ENCODE data around the gene ILKAP.

ILKAP gene

DNA sequence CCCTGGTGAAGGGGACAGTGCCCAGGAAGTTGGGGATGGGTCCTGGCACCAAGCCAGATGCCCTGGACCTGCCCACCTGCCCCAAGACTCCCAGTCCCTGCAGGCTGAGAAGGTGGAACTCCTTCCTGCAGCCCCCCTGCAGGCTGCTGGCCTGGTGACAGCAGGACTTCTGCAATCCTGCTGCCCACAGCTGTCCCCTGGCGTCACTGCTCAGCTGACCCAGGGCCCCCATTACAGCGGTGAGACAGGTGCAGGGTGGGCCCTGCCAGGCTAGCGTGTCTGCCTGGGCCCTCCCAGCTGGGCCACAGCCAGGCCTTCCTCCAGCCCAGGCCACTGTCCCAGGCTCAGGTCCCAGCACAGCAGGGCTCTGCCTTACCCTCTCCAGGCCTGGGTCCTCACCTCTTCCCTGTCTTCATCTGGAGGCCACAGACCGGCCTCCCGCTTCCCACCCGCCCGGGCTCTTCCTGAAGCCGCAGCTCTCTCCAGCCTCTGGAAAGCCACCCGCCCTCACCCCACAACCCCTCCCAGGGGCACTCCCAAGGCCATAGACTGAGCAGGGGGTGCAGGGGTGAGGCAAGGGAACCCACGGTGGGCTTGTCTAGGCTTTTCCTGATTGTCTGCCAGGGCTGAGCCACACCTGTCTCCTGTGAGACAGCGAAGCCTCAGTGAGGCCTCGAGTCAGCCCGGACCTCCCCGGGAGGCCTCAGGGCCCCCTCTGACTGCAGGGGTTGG lies 53.5 kb downstream of the ILKAP start:
- no peak for DNase-seq

DNA sequence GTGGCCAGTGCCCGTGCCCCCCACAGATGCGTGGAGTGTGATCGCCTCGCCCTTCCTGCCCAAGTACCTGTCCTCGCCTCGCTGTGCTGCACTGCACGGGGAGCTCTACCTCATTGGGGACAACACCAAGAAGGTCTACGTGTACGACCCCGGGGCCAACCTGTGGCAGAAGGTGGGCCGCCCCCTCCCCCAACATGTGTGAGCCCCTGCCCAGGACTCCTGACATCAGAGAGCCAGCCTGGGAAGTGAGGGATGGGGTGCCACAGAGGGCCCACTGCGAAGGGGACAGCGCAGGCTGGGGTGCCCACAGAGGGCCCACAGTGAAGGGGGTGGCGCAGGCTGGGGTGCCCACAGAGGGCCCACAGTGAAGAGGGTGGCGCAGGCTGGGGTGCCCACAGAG lies 54.5 kb downstream of the ILKAP start:
- DNase-seq, result no peak

DNA sequence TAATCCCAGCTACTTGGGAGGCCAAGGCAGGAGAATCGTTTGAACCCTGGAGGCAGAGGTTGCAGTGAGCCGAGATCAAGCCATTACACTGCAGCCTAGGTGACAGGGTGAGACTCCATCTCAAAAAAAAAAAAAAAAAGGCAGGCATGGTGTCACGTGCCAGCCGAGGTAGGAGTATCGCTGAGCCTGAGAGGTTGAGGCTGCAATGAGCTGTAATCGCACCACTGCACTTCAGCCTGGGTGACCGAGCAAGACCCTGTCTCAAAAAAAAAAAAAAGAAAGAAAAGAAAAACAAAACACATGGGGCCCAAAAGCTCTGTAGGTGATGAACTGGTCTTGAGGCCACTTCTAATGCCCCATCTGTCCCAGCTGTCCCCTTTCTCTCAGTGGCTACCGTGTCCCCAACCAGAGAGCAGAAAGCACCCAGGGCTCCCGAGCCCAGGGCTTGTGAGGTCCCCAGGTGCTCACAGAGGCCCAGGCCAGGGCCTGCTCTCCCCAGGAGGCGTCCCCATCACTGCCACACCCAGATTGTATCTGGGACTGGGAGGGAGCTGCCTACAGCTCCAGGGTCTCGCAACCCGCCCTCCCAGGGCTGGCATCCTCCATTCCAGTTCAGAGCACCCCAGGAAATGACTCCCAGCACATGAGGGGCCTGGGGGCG lies 56.5 kb downstream of the ILKAP start:
- DNase-seq, result no peak

DNA sequence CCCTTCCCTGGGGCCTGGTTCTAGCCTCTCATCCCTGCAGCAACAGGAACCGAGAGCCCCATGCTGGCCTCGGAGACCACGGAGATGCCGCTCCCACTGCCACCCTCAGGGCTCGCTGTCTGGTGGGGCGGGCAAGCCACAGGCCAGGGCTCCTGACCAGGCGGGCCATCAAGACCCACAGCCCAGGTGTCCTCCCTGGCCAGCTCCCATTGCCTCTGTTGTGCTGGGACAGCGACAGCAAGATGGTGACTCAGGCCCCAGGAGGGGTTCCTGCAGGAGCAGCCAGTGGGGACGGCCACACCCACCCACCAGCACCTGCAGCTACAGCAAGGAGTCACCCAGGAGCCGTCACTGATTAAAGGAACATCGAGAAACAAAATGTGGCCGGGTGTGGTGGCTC lies 57.6 kb downstream of the ILKAP start:
- DNase-seq, result no peak

DNA sequence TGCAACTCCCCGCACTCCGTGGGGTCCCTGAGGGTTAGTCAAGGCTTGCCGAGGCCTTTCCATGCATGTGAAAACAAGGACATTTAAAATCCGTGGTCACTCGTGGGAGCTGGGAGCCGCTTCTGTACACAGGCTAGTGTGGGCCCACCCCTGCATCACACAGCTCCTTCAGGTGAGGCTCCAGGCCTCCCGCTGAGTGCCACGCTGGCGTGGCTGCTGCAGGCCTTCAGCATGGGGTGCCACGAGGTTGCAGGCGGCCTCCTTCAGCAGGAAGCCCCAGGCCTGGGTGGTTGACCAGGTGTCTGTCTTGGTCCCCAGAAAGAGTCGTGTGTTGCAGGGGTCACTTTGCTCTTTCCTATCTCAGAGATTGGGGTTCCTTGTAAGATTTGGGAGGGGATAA lies 58.4 kb downstream of the ILKAP start:
- no peak for DNase-seq

DNA sequence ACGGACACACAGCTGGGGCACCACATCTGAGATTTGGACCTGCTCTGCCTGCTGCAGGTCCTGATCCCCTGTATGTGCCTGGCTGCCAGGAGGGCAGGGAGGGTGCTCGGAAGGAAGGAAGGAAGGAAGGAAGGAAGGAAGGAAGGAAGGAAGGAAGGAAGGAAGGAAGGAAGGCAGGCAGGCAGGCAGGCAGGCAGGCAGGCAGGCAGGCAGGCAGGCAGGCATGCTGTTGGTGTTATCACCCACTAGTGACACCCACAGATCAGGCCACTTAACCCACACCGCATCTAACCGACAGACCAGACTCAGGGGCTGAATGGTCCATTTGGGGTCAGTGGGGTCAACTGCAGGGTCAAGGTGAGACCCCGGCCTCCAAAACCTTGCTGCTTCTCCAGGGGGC lies 59.2 kb downstream of the ILKAP start:
- DNase-seq, result no peak

DNA sequence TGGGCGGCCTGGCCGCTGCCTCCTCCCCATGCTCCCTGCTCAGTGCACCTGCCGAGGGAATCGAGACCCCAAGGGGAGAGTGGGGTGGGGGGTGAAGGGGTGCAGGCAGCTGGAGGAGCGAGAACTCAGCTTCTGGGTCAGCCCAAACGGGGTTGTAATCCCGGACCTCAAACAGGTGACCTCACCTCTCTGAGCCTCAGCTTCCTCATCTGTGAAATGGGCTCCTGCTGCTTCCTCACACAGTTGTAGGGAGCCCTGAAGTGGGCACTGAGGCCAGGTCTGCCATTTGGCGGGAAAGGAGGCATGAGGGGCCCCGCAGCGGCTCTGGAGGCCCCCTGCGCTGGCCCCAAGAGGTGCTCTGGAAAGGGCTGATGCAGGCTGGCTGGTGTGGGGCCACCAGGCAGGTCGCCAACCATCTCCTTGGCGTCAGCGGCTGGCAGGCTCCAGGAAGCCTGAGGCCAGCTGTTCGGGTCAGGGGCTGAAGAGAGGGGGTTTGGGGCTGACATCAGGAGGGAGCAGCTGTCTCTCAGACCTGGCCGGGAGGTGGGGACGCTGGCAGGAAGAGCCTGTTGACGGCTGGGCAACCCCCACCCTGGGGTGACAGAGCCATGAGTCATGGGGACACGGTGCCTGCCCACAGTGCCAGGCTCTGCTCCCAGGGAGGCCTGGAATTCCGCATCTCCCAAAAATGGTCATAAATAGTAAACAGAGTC lies 60.1 kb downstream of the ILKAP start:
- DNase-seq, result peak; percentile 34

DNA sequence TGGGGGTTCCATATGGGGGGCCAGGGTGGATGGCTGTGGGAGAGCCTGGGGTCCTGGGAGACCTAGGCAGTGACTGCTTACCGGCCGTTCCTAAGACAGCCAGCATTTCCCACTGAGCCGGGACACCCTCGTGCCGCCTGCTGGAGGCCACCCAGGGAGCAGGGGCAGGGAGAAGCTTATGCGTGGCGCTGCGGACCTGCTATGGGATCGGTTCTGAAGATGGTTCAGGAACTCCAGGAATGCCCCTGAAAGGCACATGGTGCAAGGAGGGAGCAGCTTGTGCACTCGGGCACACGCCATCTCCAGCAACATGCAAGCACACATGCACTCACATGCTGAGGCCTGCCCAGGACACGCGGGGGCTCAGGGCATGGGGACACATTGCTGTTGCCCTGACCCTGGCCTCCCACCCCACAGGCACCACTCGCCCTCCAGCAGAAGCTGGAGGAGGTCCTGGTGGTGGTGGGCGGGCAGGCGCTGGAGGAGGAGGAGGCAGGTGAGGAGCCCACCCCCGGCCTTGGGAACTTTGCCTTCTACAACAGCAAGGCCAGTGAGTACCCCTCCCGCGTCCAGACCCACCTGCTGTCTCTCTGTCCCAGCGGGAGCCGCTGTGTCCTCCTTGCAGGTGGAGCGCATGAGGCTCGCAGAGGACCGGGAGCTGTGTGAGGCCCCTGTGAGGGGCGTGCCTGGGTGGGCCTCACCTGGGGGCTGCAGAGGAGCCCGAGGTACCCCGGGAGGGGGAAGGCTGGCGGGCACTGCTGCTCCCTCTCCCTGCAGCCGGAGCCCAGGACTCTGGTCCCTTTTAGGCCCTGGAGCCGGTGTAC lies 60.9 kb downstream of the ILKAP start:
- no peak for DNase-seq

DNA sequence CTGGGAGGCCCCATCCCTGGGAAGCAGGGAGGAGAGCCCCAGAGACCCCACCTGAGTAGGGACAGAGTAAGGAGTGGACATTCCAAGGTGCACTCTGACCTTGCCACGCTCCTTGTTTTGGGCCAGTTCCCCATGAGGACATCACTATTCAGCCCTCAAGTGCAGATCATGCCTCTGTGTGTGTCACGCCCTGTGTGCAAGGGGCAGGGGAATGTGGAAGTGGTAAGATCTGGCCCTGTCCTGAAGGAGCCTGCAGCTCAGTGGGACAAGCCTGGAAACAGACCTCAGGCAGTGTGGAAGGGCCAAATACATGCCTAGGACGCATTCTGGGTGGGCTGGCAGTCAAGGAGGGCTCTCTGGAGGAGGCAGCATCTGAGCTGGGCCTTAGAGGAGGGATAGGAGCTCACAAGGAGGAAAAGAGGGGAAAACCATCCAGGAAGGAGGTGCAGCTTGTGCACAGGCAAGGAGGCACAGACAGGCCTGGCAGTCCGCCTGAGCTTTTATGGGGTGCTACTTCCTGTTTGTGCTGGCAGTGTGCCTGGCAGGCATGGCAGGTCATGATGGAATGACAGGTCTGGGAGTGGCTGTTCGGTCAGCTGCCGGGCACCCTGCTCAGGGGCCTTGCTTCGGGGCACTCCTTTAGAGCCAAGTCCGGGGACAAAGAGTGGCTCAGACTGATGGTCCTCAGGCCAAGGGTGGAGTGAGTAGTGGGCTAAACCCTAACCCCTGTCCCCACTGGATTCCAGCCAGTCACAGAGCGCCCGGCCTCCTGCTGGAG lies 61.8 kb downstream of the ILKAP start:
- DNase-seq, result no peak

DNA sequence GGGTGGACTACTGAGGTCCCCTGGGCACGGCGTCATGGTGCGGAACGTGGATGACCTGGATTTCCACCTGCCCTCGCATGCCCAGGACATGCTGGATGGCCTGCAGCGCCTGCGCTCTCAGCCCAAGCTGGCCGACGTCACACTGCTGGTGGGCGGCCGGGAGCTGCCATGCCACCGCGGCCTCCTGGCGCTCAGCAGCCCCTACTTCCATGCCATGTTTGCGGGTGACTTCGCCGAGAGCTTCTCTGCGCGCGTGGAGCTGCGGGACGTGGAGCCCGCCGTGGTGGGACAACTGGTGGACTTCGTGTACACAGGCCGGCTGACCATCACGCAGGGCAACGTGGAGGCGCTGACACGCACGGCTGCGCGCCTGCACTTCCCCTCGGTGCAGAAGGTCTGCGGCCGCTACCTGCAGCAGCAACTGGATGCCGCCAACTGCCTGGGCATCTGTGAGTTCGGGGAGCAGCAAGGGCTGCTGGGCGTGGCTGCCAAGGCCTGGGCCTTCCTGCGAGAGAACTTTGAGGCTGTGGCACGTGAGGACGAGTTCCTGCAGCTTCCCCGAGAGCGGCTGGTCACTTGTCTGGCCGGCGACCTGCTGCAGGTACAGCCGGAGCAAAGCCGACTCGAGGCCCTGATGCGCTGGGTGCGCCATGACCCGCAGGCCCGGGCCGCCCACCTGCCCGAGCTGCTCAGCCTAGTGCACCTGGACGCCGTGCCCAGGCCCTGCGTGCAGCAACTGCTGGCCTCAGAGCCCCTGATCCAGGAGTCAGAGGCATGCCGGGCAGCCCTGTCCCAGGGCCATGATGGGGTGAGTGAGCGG lies 62.6 kb downstream of the ILKAP start:
- no peak for DNase-seq

DNA sequence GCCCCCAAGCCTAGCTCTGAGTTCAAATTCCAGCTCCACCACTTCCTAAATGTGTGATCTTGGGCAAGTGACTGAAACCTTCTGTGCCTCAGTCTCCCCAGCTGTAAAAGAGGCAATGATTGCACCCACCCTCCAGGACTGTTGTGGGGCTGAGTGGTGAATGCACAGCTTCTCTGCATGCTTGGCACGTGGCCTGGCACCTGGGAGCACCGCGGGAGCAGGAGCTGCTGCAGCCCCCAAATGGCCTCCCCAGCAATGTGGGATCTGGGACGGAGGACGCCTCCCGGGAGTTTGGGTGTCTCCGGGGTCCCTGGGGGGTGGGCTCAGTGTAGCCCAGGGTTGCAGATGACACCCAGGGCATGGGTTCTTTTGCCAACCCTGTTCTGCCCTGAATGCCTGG lies 63.5 kb downstream of the ILKAP start:
- DNase-seq, result no peak

DNA sequence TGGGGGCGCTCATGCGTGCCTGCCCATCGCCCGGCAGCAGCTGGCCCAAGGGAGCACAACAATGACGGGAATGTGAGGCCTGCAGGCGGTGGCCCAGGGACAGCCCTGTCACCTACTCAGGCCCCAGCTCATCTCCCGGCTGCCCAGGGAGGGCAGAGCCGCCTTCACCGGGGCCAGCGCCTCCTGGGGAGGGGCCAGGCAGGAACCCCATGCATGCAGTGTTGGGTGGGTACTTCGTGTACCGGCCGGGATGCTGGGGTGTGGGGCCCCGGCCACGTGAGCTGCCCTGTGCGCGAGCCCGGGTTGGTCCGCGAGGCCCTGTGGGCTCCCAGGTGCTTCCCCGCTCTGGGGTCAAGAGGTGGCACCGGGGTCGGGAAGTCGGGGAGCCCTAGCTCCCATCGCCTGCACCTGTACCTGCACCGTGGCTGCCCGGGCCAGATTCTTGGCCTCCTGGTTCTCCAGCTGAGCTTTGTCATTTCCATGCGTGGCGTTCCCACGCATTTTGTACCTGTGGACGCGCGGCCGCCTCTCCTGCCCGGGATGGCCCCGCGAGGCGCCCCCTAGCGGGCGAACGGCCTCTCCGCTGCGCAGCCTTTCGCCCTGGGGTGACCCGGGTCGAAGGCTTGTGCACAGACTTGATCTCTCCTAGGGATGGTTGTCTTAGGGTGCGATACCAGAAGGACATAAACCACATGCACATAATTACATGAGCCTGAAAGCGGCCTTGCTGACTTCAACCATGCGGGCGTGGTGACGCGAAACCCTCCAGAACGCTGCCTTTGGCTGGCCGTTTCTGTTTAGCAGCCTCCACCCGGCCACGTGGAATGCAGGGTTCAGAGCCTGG lies 64.1 kb downstream of the ILKAP start:
- peak; percentile 61 for DNase-seq

DNA sequence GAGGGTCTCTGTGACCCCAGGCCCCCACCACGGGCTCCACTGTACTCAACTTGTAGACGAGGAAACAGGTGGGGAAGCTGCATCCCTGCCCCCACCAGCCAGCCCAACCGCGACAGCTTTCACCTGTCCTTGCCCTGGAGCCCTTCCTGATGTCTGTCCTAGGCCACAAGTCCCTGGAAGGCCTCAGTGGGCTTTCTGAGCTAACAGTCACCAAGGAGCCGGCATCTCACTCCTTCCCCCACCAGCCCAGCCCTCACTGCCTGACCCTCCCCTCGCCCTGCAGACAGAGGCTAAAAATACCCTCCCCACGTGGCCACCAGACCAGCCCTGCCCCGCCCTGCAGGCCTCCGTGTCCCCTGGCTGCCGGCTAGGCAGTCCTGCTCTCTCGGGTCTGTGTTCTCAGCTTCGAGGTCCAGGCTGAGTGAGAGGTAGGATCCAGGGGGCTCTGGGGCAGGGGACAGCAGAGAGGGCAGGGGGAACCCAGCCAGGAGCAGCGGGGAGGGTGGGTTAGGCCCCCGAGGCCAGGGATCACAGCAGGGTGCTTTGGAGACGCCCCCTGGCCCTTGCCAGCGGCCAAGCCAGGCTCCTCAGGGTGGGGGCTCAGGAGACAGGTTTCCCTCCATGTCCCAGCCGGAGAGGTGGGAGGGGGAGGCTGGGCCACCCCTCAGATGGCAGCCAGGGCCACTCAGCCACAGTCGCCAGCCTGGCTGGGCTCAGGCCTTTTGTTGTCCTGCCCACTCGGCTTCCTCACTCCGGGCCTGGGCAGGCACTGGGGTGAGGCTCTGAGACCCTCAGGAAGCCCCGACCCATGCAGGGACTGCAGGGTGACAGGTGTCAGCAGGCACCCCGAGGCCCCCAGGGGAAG lies 64.9 kb downstream of the ILKAP start, which contains the start of gene KLHL30:
Gene KLHL30 (plus strand): TSS at position 338 of the 865 bp plus-strand sequence. CDS start 2,087 bp downstream, outside the sequence.
- DNase-seq, result no peak

DNA sequence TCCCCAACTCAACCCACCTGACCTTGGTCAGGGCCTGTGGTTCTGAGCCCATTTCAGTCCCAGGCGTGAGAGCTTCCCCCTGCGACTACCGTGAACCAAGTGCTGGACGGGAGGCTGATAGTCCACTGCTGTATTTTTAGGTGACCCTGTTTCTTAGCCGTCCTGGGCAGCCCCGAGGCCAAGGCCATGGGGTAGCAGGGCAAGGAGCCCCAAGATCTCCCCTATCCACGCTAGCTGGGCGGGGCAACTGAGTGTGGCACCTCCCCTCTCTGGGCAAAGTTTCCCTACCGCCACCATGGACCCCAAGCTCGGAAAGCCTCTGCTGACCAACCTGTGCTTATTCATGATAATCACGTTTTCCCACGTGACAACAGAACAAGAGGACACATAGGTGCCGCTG lies 65.6 kb downstream of the ILKAP start:
- no peak for DNase-seq

DNA sequence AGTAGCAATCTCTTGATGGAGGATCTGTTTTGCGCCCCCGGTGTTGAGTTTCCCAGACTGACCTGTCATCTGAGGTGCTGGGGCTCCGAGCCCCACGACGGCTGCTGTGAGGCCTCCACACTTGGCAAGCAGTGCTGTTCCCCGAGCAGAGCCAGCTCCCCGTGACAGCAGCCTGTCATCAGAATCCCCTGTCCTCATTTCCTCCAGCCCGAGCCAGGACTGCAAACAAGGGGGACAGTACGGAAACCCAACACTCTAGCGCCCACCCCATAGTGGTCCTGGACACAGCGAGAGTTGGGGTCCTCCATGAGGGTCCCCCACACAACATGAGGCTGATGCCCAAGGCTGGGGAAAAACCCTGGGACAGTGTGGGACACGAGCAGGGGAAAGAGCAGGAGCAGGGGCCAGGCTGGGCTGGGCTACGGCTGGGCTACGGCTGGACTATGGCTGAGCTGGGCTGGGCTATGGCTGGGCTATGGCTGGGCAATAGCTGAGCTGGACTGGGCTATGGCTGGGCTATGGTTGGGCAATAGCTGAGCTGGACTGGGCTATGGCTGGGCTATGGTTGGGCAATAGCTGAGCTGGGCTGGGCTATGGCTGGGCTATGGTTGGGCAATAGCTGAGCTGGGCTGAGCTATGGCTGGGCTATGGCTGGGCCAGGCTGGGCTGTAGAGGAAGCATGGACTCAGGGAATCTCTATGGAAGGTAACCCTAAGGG lies 66.5 kb downstream of the ILKAP start:
- DNase-seq, result no peak

DNA sequence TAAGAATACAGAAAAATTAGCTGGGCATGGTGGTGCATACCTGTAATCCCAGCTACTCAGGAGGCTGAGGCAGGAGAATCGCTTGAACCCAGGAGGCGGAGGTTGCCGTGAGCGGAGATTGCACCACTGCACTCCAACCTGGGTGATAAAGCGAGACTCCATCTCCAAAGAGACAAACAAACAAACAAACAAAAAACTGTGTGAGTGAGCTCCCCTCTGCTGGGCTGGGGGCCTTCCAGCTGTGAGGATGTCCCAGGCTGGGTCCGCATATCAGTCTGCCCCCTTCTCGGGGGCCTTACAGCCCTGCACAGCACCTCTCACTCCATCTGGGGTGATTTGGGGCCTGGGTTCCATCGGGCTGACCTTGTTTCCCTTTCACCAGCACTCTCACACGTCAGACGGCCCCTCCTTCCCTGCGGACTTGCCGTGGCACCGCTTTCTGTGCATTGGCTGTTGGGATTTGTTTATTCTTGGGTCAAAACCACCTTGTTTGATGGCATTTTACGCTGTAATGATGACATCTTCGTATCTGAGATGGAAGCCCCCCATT lies 67.8 kb downstream of the ILKAP start:
- no peak for DNase-seq

DNA sequence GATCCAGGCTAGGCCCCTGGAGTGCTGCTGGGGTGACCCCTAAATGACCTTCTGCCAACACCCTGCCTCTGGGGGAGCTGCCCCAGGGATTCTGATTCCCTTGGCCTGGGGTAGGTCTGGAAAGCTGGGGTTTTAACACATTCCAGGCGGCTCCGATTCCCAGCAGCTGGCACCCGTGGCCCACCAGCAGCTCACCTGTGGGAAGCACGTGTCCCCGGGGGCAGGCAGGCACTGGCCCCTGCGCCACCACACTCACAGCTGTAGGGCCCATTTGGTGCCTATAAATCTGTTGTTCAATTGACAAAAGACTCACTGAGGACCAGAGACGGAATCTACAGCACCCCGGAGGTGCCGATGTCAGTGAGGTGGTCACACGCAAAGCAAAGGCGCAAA lies 69.1 kb downstream of the ILKAP start:
- DNase-seq, result no peak

Data from activated CD4-positive, alpha-beta T cell treated with anti-CD3 and anti-CD28 coated beads for 48 hours (primary cell).